GM12801 (cell line): Measurements from ENCODE around the gene CHTF18.

Experiments used
- TF ChIP-seq, protein P1 (sequence below): IDR thresholded peaks from one replicate; pipeline ENCODE4 v1.5.1; 2011; ENCODE audit warnings: control low read depth; ENCODE audit not compliant: insufficient read length; ENCODE audit errors: extremely low read depth

CHTF18 gene

GRCh38 chr16:814974-815373 lies 26.6 kb downstream of the CHTF18 start:
- TF ChIP-seq, protein P1, sequence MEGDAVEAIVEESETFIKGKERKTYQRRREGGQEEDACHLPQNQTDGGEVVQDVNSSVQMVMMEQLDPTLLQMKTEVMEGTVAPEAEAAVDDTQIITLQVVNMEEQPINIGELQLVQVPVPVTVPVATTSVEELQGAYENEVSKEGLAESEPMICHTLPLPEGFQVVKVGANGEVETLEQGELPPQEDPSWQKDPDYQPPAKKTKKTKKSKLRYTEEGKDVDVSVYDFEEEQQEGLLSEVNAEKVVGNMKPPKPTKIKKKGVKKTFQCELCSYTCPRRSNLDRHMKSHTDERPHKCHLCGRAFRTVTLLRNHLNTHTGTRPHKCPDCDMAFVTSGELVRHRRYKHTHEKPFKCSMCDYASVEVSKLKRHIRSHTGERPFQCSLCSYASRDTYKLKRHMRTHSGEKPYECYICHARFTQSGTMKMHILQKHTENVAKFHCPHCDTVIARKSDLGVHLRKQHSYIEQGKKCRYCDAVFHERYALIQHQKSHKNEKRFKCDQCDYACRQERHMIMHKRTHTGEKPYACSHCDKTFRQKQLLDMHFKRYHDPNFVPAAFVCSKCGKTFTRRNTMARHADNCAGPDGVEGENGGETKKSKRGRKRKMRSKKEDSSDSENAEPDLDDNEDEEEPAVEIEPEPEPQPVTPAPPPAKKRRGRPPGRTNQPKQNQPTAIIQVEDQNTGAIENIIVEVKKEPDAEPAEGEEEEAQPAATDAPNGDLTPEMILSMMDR: no peak

DNA sequence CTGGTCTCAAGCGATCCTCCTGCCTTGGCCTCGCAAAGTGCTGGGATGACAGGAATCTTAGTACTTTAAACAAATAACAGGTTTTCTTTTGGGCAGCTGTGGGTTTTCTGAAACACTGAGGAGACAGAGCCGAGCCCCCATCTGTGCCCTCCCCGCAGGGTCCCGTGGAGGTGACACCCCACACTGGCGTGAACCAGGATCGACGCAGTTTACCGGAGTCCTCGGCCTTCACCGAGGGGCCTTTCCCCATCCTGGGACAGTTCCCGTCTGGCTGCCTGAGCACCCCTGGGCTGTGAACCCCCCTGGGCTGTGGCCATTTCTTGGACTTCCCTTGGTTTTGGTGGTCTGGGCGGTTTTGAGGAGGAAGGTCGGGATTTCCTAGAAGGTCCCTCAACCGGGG lies 27.4 kb downstream of the CHTF18 start:
- TF ChIP-seq, protein P1: no peak

DNA sequence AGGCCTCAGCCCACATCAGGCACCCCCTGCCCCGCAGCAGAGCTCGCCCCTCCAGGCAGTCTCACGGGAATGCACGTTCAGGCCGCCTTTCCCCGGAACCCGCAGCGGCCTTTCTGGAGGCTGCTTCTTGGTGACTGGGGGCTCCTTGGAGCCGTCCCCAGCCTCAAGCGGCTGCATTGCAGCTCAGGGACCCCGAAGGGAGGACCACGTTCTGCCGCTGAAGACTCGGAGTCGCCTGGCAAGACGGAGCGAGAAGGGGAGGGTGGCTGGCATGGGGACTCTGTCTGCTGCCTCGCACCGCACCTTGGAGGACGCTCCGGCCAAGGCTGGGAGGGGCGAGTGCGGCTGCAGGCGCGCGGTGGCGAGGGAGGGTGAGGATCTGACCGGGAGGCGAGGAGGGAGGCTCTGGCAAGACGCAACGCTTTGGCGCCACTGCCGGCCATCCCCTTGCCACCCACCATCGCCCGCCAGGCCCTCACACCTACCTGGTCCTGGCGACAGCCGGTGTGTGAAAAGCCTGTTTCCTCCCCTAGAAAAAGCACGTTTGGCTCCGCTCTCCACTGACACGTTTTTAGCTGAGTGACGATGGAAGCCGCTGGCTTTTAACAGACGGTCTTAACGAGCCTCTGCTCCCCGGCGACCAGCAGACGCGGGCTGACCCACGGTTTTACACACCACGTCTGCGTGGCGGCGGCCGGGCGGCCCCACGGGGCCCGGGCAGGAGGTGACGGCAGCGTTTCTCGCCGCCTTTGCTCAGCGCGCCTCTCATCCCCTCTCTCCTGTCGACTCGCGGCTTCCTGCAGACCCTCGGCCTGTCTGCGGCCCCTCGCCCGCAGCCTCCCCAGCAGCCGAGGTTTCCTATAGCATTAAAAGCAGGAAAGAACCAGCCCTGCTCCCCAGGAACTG lies 28.8 kb downstream of the CHTF18 start:
- TF ChIP-seq, protein P1: no peak

DNA sequence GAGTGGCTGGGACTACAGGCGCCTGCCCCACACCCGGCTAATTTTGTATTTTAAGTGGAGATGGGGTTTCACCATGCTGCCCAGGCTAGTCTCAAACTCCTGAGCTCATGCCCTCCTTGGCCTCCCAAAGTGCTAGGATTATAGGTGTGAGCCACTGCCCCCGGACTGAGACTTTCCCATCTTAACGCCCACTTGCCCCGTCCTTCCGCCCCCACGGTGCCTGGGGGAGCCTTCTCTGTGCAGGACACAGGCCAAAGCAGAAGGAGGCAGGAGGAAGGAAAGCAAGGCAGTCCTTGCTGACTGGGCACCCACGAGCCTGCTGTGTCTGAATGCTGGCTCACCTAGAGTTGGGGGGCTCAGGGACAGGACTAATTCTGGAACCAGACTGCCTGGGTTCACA lies 29.7 kb downstream of the CHTF18 start:
- TF ChIP-seq, protein P1: no peak

- TF ChIP-seq, protein P1: no peak
Measured at GRCh38 chr16:818592-818991, 30.2 kb downstream of the CHTF18 start.

DNA sequence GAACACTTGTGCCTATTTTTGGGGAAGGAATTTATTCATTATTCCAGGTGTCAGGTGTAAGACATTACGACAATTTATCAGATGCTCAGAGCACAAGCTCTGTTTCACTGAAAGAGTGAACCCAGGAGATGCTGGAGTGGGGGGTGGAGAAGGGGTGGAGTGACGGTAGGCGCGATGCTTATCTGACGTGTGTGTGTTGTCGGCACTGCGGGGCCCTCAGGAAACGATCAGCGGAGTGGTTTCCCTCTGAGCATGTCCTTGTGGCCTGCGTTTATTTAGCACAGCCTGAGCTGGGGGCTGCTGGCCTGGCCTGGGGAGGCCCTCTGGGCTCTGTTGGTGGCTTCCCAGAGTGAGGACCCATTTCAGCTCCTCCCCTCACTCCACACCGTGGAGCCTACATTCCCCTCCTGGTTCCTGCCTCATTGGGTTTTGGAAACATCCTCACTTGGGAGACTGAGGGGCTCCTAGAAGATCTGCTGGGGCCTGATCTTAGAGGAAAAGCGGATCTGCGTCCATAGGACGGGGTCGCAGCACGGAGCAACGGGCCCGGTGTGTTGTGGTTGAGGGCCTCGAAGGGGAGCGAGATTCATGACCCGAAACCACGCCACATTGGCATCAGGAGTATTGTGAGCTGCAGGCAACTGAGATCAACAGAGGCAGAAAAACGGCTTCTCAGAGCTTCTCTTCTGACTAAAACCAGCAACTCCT lies 31.1 kb downstream of the CHTF18 start:
- TF ChIP-seq, protein P1: no peak

- TF ChIP-seq, protein P1: no peak
Measured at GRCh38 chr16:820748-821147, 32.3 kb downstream of the CHTF18 start.
